Mucosa of gallbladder (tissue), 1 donor: Measurements from ENCODE around the gene WWOX. TPM values are rescaled to one million over a fixed set of nuclear protein-coding genes. Genes with fewer than 3 reads are reported as not detected.

Source experiments
- DNase-seq: peaks from one replicate; pipeline ENCODE4 v3.0.0-alpha.2; 2020; ENCODE audit warnings: low spot score
- total RNA-seq: library from RNA; stranded (reverse); gene quantifications from one replicate; pipeline ENCODE4 v1.2.1, GENCODE V29; 2021
- donor health status: DM: no; HTN: no; CAD: no.

WWOX gene
- total RNA-seq, 1 donor from 2014 or later = 28.2 TPM

DNA sequence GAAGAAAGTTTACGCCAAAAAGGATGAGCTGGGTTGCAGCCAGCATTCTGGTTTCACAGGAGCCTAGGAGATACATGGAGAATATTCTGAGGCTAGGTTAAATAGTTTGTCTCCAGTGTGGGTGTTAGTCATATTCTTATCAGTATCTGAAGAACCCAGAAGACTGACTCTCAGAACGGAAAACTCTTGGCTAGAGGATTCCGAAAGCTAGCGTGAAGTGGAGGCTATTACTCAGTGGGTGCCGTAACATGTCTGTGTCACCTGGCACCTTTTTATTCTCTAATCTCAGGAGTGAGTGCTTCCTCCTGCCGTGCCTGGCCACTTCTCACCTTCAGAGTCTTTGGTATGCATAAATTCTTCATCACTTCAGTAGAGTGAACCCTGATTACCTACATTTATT, 199.5 kb downstream of the WWOX start:
- DNase-seq = no peak

DNA sequence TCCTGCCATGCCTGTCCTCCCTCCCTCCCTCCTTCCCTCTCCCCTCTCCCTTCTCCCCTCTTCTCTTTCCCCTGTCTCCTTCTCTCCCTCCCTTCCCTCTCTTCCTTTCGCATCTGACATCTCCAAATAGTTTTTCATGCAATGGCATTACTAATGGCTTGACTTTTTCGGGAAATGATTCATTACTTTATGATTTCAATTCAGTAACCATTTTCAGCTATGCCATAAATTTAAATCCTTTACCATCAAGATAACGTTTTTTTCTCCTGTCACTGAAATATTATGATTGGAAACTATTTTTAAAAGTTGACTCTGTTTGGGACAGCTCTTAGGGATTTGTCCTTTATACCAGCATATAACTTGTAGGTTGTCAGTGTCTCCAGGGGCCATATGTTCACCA, 201.0 kb downstream of the WWOX start:
- no peak for DNase-seq

DNA sequence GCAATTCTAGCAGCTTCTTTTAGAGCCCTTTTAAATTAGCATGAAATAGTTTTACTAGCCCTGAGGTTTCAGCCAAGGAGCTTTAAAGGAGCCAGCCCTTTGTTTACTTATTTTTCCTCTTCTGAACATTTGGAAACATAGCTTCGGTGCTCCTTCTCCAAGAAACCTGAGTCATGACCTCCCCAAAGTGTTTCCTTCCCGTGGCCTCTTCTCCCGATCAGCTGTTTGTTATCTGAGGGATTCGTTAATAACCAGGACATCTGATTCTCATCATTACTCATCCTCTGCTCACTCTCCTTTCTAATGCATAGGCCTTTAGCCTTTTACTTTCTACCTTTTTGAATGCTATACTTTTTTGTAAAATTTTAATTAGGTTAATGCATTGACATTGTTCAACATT, 204.5 kb downstream of the WWOX start:
- DNase-seq = no peak

DNA sequence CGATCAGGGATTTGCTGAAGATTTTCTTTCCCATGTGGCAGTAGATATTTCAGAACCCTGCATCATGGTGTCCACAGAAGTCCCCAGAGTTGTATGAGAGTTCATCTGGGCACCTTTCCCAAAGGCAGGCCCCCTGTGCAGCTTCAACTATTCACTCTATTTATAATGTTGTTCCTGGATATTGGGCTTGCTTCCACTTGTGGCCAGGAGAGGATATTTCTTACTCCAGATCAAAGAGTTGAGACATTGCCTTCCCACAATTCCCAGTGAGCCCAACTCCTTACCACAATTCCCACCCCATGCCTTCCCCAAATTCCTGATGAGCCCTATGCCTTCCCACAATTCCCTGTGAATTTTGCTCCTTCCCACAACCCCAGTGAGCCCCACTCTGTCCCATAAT, 206.9 kb downstream of the WWOX start:
- DNase-seq = no peak

DNA sequence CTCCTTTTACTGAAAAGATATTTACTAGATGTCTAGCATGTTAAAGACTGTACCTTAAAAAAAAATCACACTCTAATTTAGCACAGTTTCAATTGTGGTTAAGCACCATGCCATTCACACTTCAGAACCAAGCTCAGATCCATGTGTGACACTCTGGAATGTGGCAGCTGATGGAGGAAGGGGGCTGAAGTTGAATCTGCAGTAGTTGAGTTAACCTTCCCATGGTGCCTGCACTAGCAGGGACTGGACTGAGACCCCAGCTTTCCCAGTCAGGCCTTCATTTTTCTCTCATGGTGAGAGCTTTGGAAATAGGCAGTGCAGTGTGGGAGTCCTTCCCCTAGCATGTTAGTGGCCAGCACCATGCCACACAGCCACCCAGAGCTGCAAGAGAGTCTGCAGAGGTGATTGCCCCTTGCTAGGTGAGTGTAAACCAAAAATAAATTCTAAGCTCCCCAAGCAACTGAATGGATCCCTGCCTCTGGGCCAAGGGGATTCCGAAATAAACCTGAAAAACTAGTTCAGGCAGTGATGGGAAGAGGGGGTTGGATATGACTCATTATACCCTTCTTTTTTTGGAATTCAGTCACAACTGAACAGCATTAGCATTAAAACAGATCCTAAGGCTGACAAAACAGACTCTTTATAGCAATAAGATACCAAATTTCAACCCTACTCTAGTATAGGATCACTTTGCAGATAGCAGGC, 208.5 kb downstream of the WWOX start:
- no peak for DNase-seq

DNA sequence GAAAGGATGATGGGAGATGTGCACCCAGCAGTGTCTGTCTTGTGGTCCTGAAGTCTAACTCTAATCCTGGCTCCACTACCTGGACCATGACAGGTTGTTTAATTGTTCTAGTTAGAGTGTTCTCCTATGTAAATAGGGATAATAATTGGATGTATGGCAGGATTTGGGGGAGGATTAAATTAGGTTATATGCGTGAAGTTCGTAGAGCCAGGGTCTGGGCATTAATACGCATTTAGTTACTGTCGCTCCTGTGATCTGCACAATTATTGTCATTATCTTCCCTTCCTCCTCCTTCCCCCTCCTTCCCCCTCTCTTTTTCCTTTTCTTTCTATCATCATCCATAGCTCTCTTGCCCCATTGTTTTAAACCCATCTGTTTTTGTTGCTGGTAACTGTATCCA, 210.3 kb downstream of the WWOX start:
- DNase-seq = no peak

DNA sequence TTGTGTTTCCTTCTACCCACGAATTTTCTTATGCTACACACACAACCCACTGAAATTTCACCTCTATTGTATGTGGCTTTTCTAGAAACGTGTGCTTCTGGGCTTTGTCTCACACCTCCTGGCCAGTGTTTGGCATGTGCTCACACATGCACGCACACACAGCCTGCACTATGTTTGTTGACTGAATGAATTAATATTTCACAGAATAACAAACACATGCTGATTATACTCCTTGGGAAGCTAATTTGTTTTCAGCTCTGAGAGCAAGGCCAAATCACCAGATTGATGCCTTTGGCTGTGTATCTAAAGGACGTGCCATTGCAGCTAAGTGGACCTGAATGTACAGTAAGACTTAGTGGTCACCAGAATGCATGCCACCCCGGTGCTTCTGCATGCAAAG, 210.7 kb downstream of the WWOX start:
- DNase-seq = no peak

DNA sequence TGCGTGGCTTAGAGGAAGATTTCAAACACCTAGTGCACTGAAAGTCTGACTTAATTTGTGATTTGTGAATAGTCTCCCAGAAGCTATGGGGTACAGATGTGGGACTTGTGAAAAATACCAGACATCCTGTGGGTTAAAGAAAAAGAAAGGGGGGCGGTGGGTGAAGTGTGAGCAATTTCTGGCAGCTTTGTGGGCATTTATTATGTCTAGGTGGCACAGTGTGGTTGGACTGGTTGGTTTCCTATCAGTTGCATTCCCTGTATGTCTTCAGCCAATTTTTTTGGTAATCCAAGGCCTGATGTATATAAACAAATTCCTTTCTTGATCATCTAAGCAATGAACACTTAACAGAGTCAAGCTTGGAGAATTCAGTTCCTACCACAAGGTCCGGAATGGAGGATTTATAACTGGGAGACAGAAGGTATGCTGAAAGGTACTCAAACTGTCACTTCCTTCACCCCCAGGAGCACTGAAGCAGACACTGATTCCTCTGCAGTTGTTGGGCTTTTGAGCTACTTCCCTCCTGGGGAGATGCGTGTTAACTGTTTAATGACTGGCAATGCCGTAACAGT, 211.6 kb downstream of the WWOX start:
- no peak for DNase-seq

DNA sequence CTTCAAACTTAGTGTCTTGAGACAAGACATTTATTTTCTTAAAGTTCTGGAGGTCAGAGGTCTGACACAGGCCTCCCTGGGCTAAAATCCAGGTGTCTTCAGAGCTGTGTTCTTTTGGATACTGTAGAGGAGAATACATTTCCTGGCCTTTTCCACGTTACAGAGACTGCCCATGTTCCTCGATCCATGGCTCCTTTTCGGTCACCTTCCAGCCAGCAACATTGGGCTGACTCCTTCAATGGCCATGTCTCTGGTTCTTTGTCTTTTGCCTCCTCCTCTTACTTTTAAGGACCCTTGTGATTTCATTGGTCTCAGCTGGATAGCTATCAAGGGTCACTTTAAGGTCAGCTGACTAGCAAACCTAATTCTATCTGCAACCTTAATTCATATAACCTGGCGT, 212.4 kb downstream of the WWOX start:
- DNase-seq = no peak

DNA sequence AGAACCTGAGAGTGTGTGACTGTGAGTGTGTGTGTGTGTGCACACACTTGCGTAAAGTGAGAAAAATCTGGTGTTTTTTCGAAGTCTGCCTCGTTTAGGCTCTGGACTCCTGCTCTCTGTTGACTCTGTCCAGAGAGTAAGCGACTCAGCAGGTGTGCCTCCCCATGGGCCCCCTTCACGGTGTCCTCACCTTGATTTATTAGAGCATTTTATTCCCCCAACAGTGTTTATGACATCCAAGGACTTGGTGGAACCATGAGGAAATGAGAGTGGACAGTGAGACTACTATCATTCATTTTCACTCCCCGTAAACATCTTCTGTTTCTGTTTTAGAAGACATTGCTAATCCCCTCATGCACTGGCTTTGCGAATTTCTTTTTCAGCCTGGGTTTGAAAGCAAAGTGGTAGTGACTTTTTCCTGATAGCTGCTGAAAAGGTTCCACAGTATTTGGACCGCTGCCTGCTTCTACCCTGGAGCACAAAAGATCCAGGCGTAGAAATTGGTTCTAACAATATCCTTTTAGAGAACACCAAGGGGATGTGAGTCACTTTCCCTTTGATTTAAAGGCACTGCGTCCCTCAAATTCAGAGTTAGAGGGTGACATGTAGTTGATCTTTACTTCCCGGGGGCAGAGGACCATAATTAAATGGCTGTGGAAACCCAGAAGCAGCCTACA, 218.2 kb downstream of the WWOX start:
- DNase-seq = no peak

DNA sequence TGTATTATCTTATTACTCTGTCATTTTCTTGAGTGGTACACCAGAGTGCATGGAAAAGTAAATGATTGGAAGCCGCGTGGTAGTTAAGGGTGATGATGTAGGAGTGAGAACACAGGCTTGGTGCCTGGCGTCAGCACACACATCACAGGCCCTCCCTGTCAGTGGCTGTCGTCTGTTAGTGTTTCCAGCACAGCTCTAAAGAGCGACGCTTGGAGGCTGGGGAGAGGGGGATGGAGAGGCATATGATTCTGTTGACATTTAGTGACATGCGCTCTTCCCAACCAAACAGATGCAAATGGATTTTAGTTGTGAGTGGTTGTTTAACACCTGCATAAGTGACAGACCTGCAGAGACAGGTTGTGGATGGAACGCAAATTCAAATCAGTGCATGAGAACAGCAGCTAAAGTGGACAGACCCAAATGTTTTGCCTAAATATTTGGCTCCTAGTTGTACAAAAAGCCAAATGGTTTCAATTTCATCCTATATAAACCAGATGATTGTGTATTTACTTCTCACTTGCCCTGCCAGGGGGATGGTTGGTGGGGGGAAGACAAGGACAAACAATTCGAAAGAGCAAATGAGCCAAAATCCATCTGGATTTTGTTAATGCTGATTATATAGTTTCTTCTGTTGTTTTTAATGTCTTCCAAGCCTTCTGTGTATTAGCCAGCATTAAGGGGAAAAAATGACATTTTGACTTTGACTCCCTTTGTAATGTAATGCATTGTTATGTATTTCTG, 222.3 kb downstream of the WWOX start:
- no peak for DNase-seq

DNA sequence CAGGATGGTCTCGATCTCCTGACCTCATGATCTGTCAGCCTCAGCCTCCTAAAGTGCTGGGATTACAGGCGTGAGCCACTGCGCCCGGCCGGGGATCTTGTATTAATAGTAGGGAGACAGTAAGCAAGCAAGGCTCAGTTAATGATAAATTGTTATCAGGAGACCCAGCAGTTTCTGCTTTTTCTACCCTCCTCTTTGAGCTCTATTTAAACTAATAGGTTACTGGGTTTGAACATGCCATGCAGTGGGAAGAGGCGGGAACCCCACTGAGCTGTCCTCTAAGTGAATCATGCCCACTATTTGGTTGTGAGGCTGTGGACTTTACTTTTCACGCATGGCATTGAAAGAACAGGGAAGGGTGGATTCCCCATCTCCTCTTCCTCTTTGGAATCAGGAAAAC, 223.9 kb downstream of the WWOX start:
- no peak for DNase-seq

DNA sequence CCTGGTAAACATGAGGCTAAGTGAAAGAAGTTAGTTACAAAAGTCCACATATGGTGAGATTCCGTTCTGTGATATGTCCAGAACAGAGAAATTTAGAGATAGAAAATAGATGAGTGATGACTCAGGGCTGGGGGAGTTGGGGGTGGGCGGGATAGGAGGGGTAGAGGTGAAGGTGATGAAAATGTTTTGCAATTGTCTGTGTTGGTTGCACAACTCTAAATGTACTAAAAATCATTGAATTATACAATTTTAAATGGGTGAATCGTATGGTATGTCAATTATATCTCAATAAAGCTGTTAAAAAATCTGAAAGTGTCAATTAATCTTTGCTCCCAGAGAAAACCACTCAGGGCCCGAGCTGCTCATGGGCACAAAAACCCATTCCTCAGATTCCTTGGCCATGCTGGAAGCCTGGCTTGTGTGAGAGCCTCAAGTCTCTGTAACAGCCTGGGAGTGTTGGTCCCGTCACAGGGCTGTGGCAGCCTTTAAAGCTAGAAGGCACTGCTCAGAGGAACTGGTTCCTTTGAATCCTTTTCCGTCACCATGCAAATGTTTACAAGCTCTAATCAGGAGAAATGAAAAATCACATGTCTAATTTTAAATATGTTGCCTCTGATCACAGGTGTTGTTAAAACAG, 225.3 kb downstream of the WWOX start:
- no peak for DNase-seq

DNA sequence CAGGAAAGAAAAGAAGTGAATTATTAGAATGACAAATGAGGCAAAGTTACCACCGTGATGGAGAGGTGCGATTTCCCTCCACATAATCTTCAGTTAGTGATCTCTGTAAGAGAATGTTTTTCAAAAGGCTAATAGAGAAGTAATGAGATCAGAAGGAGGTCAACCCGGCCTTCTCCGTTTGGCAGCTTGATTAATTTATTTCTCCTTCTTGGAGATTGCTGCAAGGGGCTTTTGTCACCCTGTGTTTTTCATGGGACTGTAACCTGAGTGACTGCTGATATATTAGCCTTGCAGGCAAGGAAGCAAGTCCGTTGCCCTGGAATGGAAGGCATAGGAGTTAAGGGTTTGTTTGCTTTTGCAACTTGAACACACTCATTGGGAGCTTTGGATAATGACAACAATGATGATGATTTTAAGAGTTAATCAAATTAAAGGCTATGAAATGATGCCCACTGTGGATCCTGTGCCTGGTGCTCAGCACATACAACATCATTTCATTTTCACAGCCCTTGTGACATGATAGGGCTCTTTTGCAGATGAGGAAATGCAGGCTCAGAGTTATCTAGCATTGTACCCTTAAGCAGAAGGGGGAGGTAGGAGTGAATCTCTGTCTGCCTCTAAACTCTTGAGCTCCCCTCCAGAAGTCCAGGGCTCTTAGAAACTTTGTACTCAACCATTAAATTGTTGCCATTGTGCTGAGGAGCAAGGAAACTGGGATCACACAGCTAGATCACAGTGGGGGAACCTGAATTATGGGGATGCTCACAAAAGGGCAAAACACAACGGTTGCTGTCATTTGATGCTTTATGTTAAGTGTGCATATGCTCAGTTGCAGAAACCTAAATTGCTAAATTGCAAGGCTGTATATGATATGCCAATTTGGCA, 226.3 kb downstream of the WWOX start:
- no peak for DNase-seq

DNA sequence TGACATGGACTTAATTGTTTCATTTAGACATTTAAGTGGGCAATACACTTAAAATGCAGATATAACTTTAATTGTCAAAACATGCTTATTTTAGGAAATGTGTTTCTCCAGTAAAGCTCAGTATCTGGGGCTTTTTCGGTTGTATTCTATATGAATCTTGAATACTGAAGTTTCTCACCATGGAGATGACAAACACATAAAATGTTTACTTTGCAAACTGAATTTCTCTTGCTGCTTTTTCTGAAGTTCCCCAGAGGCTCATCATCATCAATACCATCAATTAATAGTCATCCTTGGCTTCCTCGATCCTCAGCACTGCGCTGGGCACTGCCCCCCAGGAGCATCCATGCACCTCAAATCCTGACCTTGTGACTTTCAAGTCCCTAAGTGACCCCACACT, 227.3 kb downstream of the WWOX start:
- DNase-seq = no peak

DNA sequence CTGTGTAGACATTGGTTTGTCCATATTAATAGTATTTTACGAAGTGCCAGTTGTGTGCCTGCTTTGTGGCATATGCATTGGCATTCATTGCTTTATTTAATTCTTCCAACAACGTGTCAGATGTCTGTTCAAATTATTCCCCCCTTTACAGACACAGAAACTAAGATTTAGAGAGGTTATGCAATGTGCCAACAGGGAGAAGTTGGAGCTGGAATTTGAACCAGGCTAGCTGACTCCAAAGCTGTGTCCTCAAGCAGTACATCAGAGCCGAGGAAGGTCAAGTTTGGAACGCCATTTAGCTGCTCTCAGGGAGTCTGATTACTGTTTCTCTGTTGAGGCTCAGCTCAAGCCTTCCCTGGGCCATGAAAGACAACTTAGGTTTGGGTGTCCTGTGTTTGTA, 232.3 kb downstream of the WWOX start:
- DNase-seq = no peak

DNA sequence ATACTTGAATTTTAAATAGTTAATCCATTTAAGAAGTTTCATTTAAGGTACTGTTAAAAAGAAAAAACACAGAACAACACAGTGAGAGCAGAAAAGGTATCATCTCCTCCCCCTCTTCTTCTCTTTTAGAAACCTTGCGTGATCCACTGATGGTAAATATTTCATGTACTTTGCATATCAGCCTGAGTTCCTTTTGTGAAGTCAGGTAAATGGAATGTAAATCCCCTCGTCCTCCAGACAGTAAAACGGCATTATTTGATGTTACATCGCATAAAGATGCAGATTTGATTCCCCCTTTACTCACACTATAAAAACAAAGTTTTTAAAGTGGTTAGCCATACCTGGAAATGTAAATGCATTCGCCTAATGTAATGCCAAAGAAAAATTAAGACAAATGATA, 234.4 kb downstream of the WWOX start:
- no peak for DNase-seq

DNA sequence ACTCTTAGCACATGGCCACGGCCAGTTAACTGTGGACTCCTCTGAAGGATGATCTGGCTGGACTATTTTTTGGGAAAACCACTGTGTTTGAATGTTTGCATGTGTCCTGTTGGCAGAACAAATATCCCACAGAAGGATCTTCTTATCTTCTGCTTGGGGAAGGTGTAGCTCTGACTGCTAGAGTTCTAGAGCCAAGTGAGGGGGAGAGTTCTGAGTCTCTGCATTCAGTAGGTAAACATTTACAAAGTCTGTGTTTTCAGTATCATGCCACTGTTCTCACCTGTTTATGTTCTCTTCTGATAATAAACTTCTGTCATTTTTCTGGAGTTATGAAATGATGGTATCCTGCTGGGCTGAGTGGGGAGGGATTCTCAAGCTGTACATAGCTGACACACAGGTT, 241.1 kb downstream of the WWOX start:
- DNase-seq = no peak

DNA sequence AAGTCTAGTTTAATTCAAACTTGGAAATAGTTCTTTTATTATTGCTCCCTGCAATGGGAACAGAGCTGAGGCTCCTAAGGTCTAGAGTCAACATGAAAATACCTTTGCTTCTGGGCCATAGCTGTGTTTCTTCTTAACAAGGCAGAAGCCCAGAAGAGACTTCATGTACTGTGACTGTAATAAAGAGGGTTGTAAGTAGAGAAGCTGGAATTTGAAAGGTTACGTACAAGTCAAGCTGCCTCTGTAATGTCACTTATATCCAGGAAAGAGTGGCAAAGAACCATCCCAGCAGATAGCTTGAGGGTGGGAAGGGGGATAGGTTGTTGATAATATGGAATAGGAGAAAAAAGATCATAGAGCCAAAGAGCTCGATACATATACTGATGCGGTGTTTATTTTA, 248.6 kb downstream of the WWOX start:
- DNase-seq = no peak

DNA sequence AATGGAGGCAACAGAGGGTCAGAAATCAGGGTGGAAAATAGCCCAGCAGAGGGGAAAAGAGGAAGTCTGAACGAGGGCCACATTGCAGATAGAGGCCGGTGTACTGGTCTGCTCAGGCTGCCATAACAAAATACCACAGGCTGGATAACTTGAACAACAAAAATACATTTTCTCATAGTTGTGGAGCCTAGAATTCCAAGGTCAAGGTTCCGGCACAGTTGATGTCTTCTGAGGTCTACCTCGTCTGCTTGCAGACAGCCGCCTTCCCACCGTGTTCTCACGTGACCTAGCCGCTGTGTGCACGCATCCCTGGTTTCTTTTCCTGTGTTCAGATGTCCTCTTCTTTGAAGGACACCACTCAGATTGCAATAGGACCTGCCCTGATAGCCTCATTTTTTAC, 249.4 kb downstream of the WWOX start:
- DNase-seq = no peak

DNA sequence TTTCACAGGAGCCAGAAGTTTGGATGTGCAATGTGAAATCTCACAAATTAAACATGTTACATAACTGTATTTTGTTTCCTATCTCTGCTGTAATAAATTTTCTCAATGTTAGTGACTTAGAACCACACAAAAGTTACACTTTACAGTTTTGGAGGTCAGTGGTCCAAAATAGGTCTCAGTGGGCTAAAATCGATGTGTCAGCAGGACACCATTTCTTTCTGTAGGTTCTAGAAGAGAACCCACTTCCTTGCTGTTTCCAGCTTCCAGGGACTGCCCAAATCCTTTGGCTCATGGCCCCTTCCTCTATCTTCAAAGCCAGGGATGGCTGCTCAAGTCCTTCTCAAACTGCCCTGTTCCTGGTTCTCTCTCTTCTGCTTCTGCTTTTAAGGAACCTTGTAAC, 252.7 kb downstream of the WWOX start:
- no peak for DNase-seq
